Stomach (tissue), 4 donors: ENCODE measurements around the gene FAHD1.

Source experiments
- EP300 ChIP-seq: sonication (generic); formaldehyde crosslinking; IDR thresholded peaks from one replicate; pipeline ENCODE4 v1.6.1; 2017; ENCODE audit warnings: antibody characterized with exemption
- POLR2A ChIP-seq, 4 donors: fragments of 450-650 bp; IDR thresholded peaks; one replicate each; pipeline ENCODE4 v1.6.1; 2016; ENCODE audit warnings: antibody characterized with exemption in 4 of 4, control low read depth in 2 of 4, mild to moderate bottlenecking in 1 of 4, moderate library complexity in 1 of 4
- POLR2AphosphoS5 ChIP-seq, 3 donors: sonication (generic); formaldehyde crosslinking; IDR thresholded peaks; one replicate each; pipeline ENCODE4 v1.6.1; 2016; ENCODE audit warnings: antibody characterized with exemption in 3 of 3
- TF ChIP-seq, protein P1 (sequence below), 7 experiments: fragments of 450-650 bp in 4 of 7; fragments of 200-600 bp in 3 of 7; sonication (generic) in 3 of 7; IDR thresholded peaks; one replicate each; pipeline ENCODE4 v1.5.1; 2016 to 2019; ENCODE audit warnings: antibody characterized with exemption in 7 of 7, control low read depth in 2 of 7, mild to moderate bottlenecking in 1 of 7

DNA sequence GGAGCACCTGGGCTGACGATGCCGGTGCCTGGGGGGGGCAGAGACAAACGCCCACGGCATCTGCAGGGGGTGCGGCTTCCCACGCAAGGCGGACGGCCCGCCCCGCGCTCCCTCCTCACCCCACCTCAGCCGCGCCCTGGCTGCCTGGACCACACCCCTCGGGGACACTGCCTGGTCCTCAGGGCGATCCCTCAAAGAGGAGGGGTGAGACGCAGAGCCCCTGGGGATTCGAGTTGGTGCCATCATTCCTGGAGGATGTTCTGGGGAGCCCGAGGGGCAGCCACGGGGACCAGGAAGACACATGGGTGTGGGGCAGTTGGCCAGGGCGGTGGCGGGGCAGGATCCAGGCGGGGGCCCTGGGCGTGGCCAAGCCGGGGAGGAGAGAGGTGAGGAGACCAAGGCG is 37.4 kb upstream of the FAHD1 start:
- TF ChIP-seq, protein P1, sequence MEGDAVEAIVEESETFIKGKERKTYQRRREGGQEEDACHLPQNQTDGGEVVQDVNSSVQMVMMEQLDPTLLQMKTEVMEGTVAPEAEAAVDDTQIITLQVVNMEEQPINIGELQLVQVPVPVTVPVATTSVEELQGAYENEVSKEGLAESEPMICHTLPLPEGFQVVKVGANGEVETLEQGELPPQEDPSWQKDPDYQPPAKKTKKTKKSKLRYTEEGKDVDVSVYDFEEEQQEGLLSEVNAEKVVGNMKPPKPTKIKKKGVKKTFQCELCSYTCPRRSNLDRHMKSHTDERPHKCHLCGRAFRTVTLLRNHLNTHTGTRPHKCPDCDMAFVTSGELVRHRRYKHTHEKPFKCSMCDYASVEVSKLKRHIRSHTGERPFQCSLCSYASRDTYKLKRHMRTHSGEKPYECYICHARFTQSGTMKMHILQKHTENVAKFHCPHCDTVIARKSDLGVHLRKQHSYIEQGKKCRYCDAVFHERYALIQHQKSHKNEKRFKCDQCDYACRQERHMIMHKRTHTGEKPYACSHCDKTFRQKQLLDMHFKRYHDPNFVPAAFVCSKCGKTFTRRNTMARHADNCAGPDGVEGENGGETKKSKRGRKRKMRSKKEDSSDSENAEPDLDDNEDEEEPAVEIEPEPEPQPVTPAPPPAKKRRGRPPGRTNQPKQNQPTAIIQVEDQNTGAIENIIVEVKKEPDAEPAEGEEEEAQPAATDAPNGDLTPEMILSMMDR (IDR thresholded peaks at IDR 0.05) = no peak
- no peak for TF ChIP-seq POLR2A (IDR thresholded peaks at IDR 0.05)
- no peak for TF ChIP-seq POLR2AphosphoS5 (IDR thresholded peaks at IDR 0.05)
- TF ChIP-seq EP300 = no peak
